NCI-H226 (cell line): Measurements from ENCODE around the gene EVI5L.

Experiments used
- DNase-seq: peaks from one replicate; pipeline ENCODE4 v3.0.0-alpha.2; 2015

Gene EVI5L

GRCh38 chr19:7862413-7862951, 32.5 kb downstream of the EVI5L start:
- no peak for DNase-seq

DNA sequence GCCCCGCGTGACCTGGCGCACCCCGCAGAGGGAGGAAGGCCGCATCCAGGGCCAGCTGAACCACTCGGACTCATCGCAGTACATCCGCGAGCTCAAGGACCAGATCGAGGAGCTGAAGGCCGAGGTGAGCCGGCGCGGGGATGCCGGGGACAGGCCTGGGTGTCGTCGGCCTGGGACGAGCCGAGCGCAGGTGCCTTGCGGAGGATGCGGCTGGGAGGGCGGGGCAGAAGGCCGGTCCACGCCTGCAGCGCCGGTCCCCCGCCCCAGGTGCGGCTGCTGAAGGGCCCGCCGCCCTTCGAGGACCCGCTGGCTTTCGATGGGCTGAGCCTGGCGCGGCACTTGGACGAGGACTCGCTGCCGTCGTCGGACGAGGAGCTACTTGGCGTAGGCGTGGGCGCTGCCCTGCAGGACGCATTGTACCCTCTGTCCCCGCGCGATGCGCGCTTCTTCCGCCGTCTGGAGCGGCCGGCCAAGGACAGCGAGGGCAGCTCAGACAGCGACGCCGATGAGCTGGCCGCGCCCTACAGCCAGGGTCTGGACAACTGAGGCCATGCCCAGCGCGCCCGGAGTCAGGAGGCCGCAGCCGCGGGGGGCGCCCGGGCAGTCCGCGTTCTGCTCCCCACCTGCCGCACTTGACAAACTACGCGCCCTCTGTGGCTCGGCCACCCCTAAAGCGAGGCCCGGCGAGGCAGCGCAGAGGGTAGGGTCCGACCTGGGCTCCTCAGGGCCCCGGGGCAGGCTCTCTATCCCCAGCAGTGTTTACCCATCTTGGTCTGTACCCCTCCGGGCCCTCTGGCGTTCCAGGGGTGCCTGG, 33.3 kb downstream of the EVI5L start:
- no peak for DNase-seq

DNA sequence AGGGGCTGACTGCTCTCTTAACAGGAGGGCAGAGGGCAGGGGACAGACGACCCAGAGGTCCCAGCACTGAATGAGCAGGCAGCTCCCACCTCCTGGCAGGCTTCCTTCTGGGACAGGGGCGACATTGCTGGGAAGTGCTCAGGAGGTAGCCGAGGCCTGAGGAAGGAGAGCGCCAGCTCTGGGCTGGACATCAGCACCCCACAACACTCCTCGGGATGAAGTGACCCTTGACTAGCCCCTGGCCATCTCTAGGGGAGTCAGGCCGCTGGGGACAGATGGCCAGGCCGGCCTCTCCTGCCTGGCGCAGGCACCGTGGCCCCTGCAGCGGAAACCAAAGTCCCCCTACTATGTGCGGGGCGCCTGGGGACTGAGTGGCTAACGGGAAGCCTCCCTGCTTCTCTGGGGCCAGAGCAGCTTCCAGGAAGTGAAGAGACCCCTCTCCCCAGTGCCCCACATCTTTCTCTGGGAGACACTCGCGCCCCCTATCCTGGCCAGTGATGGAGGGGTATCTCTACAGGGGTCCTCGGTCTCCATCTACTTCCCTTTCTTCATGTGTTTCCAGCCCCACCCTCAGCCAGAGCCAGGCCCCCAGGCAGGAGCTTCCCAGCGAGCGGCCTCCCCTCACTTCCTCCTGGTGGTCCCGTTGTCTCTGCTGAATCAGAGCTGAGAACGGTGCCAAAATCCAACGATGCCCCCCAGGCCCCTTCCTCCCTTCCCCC, 34.1 kb downstream of the EVI5L start:
- DNase-seq = no peak

GRCh38 chr19:7864690-7865074, 34.7 kb downstream of the EVI5L start:
- no peak for DNase-seq

DNA sequence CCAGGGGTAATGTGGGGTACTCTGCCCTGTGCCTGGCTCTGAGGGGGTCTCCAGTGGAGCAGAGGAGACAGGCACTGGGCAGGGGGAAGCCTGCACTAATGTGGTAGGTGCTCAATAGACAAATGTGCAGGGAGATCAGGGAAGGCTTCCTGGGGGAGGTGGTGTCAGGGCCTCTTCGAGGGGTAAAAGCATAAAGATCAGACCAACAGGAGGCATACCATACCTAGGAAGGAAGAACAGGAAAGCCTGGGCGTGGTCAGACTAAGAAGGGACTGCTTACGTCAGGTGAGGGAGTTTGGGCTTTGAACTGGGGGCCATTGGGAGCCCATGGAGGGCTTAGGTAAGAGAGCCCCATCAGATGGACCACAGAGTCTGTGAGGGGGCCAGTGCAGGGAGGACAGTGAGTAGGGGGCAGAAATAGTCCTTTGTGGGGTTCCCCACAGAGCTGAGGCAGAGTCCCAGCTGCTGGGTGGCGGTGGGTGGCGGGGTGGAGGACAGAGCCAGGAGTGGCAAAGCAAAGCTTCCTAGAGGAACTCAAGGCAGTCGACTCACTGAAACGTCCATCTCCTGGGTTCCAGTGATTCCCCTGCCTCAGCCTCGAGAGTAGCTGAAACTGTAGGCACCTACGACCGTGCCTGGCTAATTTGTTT, 35.4 kb downstream of the EVI5L start:
- no peak for DNase-seq

GRCh38 chr19:7866399-7867091, 36.5 kb downstream of the EVI5L start:
- DNase-seq = no peak

DNA sequence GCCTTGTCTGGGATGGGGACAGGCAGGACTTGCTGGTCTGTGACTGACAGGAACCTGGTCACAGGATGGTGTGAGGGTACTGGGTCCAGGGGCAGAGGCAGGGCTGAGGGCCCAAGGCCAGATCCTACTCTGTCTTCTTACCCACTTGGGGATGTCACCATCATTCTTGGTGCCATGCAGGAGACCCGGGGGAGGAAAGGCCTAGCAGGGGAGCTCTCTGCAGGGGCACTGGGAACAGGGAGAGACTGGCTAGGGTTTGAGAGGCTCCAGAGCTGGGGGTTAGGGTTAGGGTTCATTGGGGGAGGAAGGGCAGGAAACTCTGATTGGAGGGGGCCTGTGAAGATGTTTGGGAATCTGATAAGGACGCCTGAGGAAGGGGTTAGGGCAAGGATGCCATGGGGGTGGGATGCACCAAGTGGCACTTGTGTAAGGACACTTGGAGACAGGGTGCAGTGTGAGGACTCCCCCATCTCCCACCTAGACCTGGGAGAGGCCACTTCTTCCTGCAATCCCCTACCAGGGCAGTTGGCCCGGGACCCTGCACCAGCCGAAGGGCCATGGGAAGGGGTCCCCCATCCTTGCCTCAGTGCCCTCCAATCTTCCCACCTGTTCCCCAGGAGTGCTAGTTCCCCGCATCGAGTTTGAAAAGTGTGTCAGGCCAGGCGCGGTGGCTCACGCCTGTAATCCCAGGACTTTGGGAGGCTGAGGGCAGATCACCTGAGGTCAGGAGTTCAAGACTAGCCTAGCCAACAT, 37.2 kb downstream of the EVI5L start:
- DNase-seq = no peak

DNA sequence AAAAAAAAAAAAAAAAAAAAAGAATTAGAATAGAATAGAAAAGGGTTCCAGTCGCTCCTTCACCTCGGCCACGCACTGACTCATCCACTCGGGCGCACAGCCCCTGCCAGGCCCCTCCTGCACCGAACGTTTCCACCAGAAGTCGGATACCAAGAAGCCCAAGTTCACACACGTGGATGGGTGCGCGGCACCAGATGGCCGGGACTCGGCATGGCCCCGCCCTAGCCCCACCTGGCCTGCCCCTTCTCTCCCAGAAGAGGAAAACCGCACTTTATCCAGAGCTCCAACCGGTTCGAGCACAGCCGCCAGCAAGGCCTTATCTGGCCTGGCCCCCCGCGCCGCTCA, 38.3 kb downstream of the EVI5L start:
- DNase-seq = no peak

DNA sequence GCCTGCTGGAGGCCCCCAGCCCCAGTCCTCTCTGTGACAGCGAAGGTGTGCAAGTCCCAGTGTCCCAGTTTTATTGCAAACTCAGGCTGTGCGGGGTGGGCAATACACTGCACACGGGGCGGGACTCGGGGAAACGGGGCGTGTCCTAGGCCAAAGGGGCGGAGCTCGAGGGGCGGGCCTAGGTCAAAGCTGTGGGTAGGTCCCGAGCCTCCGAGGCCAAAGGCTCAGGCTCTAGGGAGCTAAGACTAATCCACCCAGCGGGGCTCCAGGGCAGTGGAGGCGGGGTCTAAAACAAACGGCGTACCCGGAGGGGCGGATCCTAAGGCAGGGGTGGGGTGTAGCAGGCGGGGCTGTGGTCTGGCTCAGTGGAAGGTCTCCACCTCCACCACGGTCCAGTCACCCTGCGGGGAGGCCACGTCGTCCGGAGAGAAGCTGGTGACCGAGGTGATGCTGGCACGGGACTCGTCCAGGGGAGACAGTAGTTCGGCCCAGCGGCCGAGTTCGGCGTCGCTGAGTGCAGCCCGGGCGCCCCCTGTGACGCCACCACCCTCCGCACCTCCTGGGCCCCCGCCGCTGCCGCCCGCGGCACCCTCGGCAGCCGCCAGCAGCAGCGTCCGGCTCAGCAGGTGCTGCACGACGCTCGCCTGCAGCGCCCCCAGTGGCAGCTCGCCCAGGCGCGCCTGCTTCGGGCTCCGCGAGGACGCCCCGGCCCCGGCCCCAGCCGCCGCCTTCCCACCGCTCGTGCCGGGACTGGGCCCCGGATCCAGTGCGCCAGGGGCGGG, 38.8 kb downstream of the EVI5L start:
- DNase-seq = peak; percentile 77

GRCh38 chr19:7869453-7869909, 39.5 kb downstream of the EVI5L start:
- peak; percentile 71 for DNase-seq

GRCh38 chr19:7869910-7870511, 40.0 kb downstream of the EVI5L start:
- peak; percentile 78 for DNase-seq

DNA sequence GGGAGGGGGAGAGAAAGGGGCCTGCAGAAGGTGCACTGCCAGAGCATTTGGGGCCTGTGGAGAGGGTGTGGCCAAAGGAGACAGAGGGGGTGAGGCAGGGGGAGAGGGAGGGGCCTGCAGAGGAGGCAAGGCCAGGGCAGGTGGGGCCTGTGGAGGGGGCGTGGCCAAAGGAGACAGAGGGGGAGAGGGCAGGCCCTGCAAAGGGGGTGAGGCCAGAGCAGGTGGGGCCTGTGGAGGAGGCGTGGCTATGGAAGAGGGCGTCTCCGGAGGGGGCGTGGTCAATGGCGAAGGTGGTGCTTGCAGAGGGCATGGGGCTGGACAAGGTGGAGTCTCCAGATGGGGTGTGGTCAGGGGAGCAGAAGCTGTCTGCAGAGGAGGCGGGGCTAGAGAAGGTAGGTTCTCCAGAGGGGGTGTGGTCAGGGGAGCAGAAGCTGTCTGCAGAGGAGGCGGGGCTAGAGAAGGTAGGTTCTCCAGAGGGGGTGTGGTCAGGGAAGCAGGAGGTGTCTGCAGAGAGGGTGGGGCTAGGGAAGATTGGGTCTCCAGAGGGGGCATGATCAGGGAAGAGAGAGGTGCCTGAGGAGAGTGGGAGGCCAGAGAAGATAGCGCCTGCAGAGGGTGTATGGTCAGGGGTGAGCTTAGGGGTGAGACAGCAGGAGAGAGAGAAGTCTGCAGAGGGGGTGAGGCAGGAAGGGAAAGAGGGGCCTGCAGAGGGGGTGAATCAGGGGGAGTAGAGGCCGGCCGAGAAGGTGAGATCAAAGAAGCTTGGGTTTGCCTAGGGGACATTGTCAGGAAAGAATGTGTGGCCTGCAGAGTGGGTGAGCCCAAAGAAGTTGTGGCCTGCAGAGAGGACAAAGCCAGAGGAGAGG, 40.8 kb downstream of the EVI5L start:
- peak; percentile 82 for DNase-seq

DNA sequence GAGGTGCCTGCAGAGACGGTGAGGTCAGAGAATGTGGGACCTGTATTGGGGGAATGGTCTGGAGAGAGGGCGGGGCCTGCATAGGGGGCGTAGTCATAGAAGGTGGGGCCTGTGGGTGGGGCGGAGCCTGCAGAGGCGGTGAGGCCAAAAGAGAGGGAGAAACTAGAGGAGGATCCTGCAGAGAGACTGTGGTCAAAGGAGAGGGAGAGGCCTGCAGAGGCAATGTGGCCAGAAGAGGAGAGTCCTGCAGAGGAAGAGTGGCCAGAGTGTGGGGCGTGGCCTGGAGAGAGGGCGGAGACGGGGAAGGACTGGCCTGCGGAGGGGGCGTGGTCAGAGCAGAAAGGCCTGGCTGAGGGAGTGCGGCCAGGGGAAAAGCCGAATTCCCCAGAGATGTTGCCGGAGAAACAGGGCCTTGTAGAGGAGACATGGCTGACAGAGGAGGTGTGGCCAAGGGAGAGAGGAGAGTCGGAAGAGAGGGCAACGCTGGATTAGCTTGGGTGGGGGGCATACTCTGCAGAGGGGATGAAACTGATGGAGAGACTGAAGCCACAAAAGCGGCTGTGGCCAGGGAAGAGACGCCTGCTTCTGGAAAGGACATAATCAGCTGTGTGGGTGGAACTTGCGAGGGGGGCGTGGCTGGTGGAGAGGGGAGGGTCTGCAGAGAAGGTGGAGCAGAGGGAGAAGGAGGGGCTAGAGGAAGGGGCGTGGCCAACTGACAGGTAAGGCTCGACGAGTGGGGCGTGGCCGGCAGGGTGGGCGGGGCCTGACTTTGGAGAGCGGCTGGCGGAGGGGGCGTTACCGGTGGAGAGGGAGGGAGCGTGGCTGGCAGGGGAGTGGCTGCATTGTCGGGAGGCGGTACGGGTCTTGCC, 41.7 kb downstream of the EVI5L start:
- peak; percentile 87 for DNase-seq

DNA sequence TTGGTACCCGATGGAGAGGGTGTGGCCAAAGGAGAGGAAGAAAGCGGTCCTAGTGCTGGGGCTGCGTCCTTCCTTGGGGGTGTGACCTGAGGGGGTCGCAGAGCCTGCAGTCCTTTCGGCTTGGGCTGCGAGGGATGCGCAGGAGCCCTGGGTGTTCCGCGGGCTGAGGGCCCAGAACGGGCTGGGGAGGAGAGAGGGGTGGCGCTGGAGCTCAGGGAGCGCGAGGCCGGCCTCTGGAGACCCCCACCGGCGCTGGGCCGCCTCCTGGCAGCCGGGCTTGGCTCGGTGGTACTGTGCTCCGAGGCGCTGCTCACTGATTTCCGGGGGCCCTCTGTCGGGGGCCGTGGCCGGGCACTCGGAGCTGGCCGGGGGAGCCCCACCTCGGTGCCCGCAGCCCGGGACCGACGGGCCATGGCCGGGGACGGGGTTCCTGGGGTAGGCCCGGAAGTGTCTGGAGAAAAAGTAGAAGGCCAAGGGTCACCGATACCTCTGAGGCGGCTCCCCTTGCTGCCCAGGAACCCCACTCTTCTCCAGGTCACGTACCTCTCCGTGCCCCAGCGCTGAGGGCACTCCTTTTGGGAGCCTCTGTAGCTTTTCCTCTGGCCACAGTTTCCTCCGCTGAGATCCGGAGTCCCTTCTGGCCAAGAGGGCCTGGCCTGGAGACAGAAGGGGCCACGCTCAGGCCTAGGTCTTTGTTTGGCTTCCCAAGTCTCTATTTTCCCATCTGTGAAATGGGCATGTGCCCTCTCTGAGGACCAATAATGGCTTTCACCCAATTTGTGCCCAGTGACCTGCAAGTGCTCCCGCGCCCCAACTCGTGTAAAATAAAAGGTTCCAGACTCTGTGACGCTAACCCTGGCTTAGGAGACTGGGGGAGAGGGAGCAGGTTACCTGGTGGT, 42.5 kb downstream of the EVI5L start:
- no peak for DNase-seq

DNA sequence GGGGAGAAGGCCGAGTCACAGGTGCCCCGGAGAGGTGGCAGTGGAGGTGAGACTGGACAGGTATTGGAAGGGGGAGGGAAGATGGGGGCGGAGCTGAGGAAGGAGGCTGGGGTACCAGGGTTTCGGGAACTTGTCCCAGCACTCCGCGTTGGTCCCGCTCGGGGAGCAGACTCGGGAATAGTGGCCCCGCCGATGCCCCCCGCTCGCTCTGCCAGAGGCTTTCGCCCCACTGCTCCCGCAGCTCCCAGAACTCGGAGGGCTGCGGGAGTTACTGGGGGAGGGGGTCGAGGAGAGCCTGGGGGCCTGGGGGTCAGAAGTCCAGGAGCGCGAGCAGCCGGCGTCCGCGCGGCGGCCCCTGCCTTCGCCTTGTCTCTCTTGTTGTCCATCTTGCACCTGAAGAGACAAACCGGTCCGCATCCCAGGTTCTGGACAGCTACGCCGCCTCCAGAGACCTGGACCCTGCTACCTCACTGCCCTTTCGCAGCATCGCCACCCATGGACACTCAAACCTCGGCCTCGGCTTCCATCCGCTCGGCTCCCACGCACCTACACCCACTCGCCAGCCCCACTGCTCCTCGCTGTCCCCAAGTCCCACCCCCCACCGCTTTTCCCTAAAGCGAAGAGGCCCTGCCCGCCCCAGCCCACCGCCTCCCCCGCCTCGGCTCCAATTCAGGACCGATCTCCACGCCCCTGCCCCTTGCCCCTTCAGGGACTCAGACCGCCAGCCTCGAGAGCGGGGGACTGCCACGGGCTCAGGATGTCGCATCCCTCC, 43.5 kb downstream of the EVI5L start:
- no peak for DNase-seq

DNA sequence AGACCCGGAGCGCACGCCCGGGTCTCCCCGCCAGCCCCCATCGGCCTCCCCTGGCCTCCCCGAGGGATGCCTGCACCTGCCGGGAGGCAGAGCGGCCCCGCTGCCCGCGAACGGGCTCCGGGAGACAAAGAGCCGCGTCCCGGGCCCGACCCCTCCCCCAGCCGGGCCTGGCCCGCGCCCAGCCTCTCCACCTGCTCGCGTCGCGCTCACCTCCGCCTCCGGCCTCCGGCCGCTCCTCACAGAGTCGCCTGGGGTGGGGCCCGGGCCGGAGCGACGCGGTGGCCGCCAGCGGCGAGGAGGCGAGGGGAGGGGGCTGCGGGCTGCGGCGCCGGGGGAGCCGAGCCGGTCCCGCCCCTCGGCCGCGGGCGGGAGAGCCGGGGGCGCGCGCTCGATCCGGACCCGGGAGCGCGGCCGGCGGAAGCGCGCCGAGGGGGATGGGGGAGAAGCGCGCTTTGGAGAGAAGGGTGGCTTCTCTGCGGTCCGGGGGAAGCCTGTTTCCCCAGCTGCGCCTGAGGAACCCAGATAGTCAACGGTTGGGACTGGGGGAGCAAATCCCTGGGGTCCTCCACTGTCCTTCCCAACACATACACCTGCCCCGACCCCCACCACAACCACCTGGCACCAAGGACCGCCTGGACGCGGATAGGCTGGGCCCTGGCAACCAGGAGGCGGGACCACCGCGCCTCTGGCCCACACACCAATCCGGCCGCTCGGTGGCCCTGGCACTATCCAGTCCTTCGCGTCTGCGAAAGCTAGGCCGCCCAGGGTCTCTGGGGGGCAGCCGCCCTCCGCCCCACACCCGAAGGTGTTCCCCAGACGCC, 44.3 kb downstream of the EVI5L start, which contains the start of gene PRR36:
Gene PRR36, minus strand, starts transcription at position 315 of the 821 bp plus-strand sequence. CDS start 701 bp downstream, outside the sequence.
- peak; percentile 49 for DNase-seq
